ENCODE measurements around the gene BTNL3.

GRCh38 chr5:181045316-181045715 lies 56.7 kb downstream of the BTNL3 start:
- TF ChIP-seq CTCF (IDR thresholded peaks at IDR 0.05; ENCODE audit: low read depth, low read length) (no peak), POLR2A (IDR thresholded peaks at IDR 0.05; ENCODE audit: extremely low read depth, insufficient read length) (no peak), MAX (IDR thresholded peaks at IDR 0.05; ENCODE audit: low read depth, low read length) (no peak), MYC (IDR thresholded peaks at IDR 0.05; ENCODE audit: low read depth, low read length) (no peak)
